Lung (tissue), 12 donors: ENCODE results near the gene MRPL2. TPM values are rescaled to one million over a fixed set of nuclear protein-coding genes. Genes with fewer than 3 reads are reported as not detected.
A peak's percentile ranks its signal among the peaks of the same experiment; 100 is the strongest.

Source experiments
- ATAC-seq: fragments of 200-7000 bp; cut with Tn5 transposase; one replicate; pipeline ENCODE4 v1.9.1; 2020; ENCODE audit warnings: moderate number of reproducible peaks; ENCODE audit not compliant: insufficient read depth, low FRiP score
- DNase-seq, 3 donors: peaks; one replicate each; pipeline ENCODE4 v3.0.0-alpha.2; 2013 to 2017
- H3K27ac ChIP-seq, 2 donors: one replicate each; pipeline ENCODE4 v1.5.1; 2013; ENCODE audit warnings: mild to moderate bottlenecking in 2 of 2, moderate library complexity in 2 of 2, control low read depth in 1 of 2, inconsistent platforms in 1 of 2, low read depth in 1 of 2, low read length in 1 of 2
- H3K27me3 ChIP-seq, 3 donors: one replicate each; pipeline ENCODE4 v1.5.1; 2013; ENCODE audit warnings: low read length in 2 of 3; ENCODE audit not compliant: control insufficient read depth in 3 of 3, insufficient read depth in 3 of 3
- H3K36me3 ChIP-seq, 4 donors: one replicate each; pipeline ENCODE4 v1.5.1; 2013; ENCODE audit warnings: low read length in 4 of 4, mild to moderate bottlenecking in 1 of 4, moderate library complexity in 1 of 4; ENCODE audit not compliant: control insufficient read depth in 4 of 4, insufficient read depth in 4 of 4
- H3K4me1 ChIP-seq, 5 donors: one replicate each; pipeline ENCODE4 v1.5.1; 2013; ENCODE audit warnings: low read length in 5 of 5, mild to moderate bottlenecking in 2 of 5, moderate library complexity in 1 of 5; ENCODE audit not compliant: control insufficient read depth in 5 of 5, insufficient read depth in 5 of 5
- H3K4me3 ChIP-seq: one replicate; pipeline ENCODE4 v1.5.1; 2013; ENCODE audit warnings: mild to moderate bottlenecking, control low read depth, moderate library complexity
- H3K9ac ChIP-seq, 2 donors: one replicate each; pipeline ENCODE4 v1.5.1; 2013; ENCODE audit warnings: low read length in 2 of 2, control low read depth in 1 of 2; ENCODE audit not compliant: insufficient read depth in 1 of 2
- H3K9me3 ChIP-seq, 4 donors: one replicate each; pipeline ENCODE4 v1.5.1; 2013; ENCODE audit warnings: low read length in 3 of 4, mild to moderate bottlenecking in 1 of 4, moderate library complexity in 1 of 4; ENCODE audit not compliant: control insufficient read depth in 4 of 4, insufficient read depth in 3 of 4
- WGBS, 2 donors: extraction: QIAGEN DNeasy Blood & Tissue Kit; methylation state at CpG; one replicate each; pipeline ENCODE4 v1.1.7; 2013; 5-methylcytosine and 5-hydroxymethylcytosine counted together
- polyA plus RNA-seq, 2 donors: library from polyadenylated mRNA; stranded (reverse); fragments of 200-250 nt; gene quantifications; one replicate each; pipeline ENCODE4 v1.2.1, GENCODE V29; 2013
- total RNA-seq, 2 donors: library from RNA; depleted of rRNA in 1 of 2; stranded (reverse); fragments of >200 nt in 1 of 2; gene quantifications; one replicate each; pipeline ENCODE4 v1.2.1, GENCODE V29; 2014 to 2021
- TF ChIP-seq, protein P1 (sequence below): IDR thresholded peaks from 2 replicates; pipeline ENCODE4 v1.5.1; 2012; ENCODE audit warnings: mild to moderate bottlenecking; ENCODE audit errors: control extremely low read depth, extremely low read depth
- donor health status: control.
- donor health status: control.
- donor health status: Bipolar disorder and iron deficiency.
- donor health status: healthy.
- donor health status: DM: yes; HTN: yes; CAD: no.

The MRPL2 gene
- total and polyA plus RNA-seq, 4 donors = 11.5 to 84.0 (median 46.1) TPM

DNA sequence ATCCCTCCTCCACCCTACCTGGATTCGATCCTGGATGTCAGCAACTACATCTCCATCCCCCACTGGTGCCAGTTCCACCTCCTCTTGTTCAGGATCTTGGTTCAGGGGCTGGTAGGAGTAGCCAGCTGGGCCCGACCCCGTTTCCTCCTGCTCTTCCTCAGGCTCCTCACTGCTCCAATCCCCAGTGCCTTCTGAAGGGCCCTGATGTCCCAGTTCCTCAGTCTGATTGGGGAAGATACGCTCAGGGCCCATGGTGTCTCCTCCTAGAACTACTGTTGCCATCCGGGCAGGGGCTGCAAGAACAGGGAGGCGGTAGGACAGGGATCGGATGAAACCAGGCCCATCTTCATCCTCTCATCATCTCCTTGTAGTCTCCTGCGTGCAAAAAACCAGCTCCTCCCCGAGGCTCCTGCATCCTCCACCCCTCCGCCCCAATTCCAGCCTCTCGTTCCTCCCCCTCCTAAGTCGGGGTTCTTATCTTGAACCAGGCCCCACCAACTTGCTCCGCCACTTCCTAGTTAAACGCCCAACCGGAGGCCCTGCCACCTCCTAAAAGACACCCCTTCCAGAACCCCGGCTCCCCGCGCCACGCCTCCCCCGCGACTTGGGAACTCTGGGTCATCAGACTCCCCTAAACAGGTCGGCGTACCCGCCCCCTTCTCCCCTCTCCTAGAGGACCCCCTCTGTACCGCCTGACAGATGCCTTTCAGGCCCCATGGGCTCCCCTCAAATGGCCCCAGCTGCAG, 46.0 kb downstream of the MRPL2 start:
- DNase-seq (peak in 1 of 3 donors; percentile 37), ATAC-seq (no peak)
- H3K4me1 ChIP-seq = peaks cover 7 to 30% (median 15%) of the 10 kb centered on the region in 5 donors
- no peaks in the 10 kb centered on the region for H3K9me3 ChIP-seq
- TF ChIP-seq, protein P1, sequence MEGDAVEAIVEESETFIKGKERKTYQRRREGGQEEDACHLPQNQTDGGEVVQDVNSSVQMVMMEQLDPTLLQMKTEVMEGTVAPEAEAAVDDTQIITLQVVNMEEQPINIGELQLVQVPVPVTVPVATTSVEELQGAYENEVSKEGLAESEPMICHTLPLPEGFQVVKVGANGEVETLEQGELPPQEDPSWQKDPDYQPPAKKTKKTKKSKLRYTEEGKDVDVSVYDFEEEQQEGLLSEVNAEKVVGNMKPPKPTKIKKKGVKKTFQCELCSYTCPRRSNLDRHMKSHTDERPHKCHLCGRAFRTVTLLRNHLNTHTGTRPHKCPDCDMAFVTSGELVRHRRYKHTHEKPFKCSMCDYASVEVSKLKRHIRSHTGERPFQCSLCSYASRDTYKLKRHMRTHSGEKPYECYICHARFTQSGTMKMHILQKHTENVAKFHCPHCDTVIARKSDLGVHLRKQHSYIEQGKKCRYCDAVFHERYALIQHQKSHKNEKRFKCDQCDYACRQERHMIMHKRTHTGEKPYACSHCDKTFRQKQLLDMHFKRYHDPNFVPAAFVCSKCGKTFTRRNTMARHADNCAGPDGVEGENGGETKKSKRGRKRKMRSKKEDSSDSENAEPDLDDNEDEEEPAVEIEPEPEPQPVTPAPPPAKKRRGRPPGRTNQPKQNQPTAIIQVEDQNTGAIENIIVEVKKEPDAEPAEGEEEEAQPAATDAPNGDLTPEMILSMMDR = no peak
- peaks cover 12 to 35% (median 29%) of the 10 kb centered on the region in 4 donors for H3K36me3 ChIP-seq
- H3K27me3 ChIP-seq = no peaks in the 10 kb centered on the region
- WGBS, 2 donors = 2 to 3% methylated on average over 24 to 25 of the region's 25 CpGs
- peak overlapping the region; percentile 58 for H3K4me3 ChIP-seq
- peak overlapping the region; percentile 59 to 76 for H3K27ac ChIP-seq
- peak overlapping the region; percentile 67 to 70 for H3K9ac ChIP-seq

- no peak overlapping the region for H3K9ac ChIP-seq
- DNase-seq (no peak), ATAC-seq (no peak)
- no peak overlapping the region for H3K27ac ChIP-seq
- H3K4me3 ChIP-seq = no peak overlapping the region
- 89% methylated on average over 6 of the region's 6 CpGs for WGBS, 2 donors
- peaks cover 7 to 30% (median 15%) of the 10 kb centered on the region in 5 donors for H3K4me1 ChIP-seq
- TF ChIP-seq, protein P1 = no peak
- H3K27me3 ChIP-seq = no peaks in the 10 kb centered on the region
- H3K9me3 ChIP-seq = no peaks in the 10 kb centered on the region
- H3K36me3 ChIP-seq = peaks cover 10 to 30% (median 27%) of the 10 kb centered on the region in 4 donors
Observed at GRCh38 chr6:43012364-43012763, 46.9 kb downstream of the MRPL2 start.

- 86 to 87% methylated on average over 6 of the region's 6 CpGs for WGBS, 2 donors
- H3K9me3 ChIP-seq = no peaks in the 10 kb centered on the region
- no peaks in the 10 kb centered on the region for H3K27me3 ChIP-seq
- no peak for DNase-seq
- peaks cover 7 to 25% (median 13%) of the 10 kb centered on the region in 5 donors for H3K4me1 ChIP-seq
- no peak for ATAC-seq
- H3K4me3 ChIP-seq = no peak overlapping the region
- TF ChIP-seq, protein P1 = no peak
- H3K36me3 ChIP-seq = peaks cover 10 to 32% (median 29%) of the 10 kb centered on the region in 4 donors
- H3K9ac ChIP-seq = no peak overlapping the region
- H3K27ac ChIP-seq = no peak overlapping the region
Observed at GRCh38 chr6:43011207-43011606, 48.0 kb downstream of the MRPL2 start.
